ENCODE measurements around the gene FBP1.

DNA sequence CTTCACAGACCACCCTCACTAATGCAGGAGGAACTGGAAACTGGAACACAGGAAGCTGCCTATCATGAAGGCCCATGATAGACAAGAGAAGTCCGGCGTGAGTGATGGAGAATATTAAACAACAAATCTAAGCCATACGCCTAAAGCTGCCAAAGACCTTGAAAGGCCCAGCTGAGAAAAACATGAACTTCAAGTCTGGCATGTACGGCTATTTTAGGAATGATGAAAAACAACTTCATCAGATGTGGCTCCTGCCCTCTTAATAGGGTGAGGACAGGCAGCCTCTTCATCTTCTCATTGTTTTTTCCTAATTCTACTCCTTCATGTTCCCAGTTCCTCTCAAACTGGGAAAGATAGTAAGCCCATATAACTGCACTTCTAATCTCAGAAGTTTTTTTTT is 20.3 kb downstream of the FBP1 start:
- TF ChIP-seq, protein P1, sequence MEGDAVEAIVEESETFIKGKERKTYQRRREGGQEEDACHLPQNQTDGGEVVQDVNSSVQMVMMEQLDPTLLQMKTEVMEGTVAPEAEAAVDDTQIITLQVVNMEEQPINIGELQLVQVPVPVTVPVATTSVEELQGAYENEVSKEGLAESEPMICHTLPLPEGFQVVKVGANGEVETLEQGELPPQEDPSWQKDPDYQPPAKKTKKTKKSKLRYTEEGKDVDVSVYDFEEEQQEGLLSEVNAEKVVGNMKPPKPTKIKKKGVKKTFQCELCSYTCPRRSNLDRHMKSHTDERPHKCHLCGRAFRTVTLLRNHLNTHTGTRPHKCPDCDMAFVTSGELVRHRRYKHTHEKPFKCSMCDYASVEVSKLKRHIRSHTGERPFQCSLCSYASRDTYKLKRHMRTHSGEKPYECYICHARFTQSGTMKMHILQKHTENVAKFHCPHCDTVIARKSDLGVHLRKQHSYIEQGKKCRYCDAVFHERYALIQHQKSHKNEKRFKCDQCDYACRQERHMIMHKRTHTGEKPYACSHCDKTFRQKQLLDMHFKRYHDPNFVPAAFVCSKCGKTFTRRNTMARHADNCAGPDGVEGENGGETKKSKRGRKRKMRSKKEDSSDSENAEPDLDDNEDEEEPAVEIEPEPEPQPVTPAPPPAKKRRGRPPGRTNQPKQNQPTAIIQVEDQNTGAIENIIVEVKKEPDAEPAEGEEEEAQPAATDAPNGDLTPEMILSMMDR (conservative IDR thresholded peaks at IDR 0.05; ENCODE audit: low read depth, low read length), result no peak
- TF ChIP-seq EZH2 (IDR thresholded peaks at IDR 0.05; ENCODE audit: low read length, unreplicated experiment) (no peak), EZH2phosphoT487 (IDR thresholded peaks at IDR 0.05; ENCODE audit: borderline replicate concordance, low read length) (no peak)
